ENCODE data around the gene SLC24A4. TPM values are rescaled to one million over a fixed set of nuclear protein-coding genes. Genes with fewer than 3 reads are reported as not detected.

Gene SLC24A4
- total RNA-seq, 2 donors from 2014 or later, result 0.11 to 0.17 TPM

DNA sequence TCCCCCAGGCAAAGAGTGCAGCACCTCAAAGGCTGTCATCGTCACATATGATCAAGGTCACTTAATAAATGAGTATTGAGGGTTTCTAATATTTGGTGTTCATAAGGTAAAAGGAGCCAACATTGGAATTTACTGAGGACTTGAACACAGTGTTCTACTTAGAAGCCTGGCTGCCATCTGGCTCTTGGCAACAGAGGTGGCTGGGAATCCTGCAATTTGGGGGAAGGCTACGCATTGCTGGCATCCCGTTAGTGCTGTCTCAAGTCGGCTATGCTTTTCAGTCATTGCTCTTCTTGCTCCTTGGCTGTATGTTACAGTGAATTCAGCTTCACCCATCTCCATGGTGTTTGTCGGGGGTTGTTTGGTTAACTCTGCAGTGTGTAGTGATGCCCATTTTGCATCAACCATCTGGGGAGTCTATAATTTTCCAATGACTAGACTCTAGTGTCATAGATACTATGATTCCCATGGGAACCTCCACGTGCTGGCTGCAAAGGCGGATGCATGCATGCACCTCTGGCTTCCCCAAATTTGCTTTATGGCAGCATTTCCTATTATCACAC is 12.9 kb upstream of the SLC24A4 start:
- H3K9ac ChIP-seq (ENCODE audit: low read depth in 2 of 2, low read length in 2 of 2), result no peak overlapping the region
- intact Hi-C loops (cut with DNase I), result no loop called here
- no peaks in the 10 kb centered on the region for H3K27me3 ChIP-seq
- no peak overlapping the region for H3K27ac ChIP-seq
- no peak overlapping the region for H3K4me3 ChIP-seq
- no peaks in the 10 kb centered on the region for H3K36me3 ChIP-seq
- H3K4me1 ChIP-seq, result no peaks in the 10 kb centered on the region
- no peaks in the 10 kb centered on the region for H3K9me3 ChIP-seq
- no peak for DNase-seq
- TF ChIP-seq, protein P1, sequence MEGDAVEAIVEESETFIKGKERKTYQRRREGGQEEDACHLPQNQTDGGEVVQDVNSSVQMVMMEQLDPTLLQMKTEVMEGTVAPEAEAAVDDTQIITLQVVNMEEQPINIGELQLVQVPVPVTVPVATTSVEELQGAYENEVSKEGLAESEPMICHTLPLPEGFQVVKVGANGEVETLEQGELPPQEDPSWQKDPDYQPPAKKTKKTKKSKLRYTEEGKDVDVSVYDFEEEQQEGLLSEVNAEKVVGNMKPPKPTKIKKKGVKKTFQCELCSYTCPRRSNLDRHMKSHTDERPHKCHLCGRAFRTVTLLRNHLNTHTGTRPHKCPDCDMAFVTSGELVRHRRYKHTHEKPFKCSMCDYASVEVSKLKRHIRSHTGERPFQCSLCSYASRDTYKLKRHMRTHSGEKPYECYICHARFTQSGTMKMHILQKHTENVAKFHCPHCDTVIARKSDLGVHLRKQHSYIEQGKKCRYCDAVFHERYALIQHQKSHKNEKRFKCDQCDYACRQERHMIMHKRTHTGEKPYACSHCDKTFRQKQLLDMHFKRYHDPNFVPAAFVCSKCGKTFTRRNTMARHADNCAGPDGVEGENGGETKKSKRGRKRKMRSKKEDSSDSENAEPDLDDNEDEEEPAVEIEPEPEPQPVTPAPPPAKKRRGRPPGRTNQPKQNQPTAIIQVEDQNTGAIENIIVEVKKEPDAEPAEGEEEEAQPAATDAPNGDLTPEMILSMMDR (IDR thresholded peaks at IDR 0.05), result no peak

DNA sequence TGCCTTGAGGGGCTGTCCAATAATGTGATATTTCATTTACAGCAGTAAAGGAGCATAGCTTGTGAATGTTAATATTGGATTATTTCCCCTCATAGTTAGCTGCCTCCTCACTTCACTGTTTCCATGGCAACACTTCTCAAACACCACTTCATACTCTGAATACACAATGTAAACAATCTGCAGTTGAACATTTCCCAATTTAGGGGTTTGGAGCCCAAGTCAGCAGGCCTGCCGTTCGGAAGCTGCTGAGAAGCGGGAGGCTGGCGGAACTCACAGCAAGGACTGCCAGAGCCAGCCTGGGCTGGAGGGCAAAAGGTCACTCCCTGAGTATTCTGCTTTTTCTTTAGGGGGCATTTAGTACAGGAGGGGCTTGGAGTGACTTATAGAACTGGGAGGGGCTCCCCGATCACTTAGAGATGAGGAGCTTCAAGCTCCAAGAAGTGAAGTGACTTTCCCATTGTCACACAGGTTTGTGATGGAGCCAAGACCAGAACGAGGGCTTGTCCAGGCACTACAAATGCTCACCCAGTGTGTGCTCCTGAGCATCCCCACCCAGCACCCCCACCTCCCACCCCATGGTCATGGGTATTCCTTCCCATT is 12.1 kb upstream of the SLC24A4 start:
- no peak overlapping the region for H3K4me3 ChIP-seq
- no peaks in the 10 kb centered on the region for H3K9me3 ChIP-seq
- no peak overlapping the region for H3K27ac ChIP-seq
- DNase-seq, result no peak
- TF ChIP-seq, protein P1 (IDR thresholded peaks at IDR 0.05), result no peak
- no peaks in the 10 kb centered on the region for H3K36me3 ChIP-seq
- no peak overlapping the region for H3K9ac ChIP-seq (ENCODE audit: low read depth in 2 of 2, low read length in 2 of 2)
- no peaks in the 10 kb centered on the region for H3K4me1 ChIP-seq
- no peaks in the 10 kb centered on the region for H3K27me3 ChIP-seq
- intact Hi-C loops (cut with DNase I), result no loop called here

GRCh38 chr14:92314182-92314581 is 8.8 kb upstream of the SLC24A4 start:
- TF ChIP-seq, protein P1 (IDR thresholded peaks at IDR 0.05), result no peak
- intact Hi-C loops (cut with DNase I), result no loop called here
- Histone ChIP-seq H3K4me3 (no peak overlapping the region), H3K27me3 (no peaks in the 10 kb centered on the region), H3K36me3 (no peaks in the 10 kb centered on the region), H3K9me3 (no peaks in the 10 kb centered on the region), H3K4me1 (no peaks in the 10 kb centered on the region), H3K9ac (ENCODE audit: low read depth in 2 of 2, low read length in 2 of 2) (no peak overlapping the region), H3K27ac (no peak overlapping the region)
- DNase-seq, result no peak

- Histone ChIP-seq H3K9ac (ENCODE audit: low read depth in 2 of 2, low read length in 2 of 2) (no peak overlapping the region), H3K4me3 (no peak overlapping the region), H3K27ac (no peak overlapping the region), H3K4me1 (no peaks in the 10 kb centered on the region), H3K36me3 (no peaks in the 10 kb centered on the region), H3K27me3 (no peaks in the 10 kb centered on the region), H3K9me3 (no peaks in the 10 kb centered on the region)
- TF ChIP-seq, protein P1 (IDR thresholded peaks at IDR 0.05), result no peak
- intact Hi-C loops (cut with DNase I), result no loop called here
- no peak for DNase-seq
These were observed 7.7 kb upstream of the SLC24A4 start for GRCh38 chr14:92315050-92315805.

GRCh38 chr14:92316176-92316575 is 6.8 kb upstream of the SLC24A4 start:
- Histone ChIP-seq H3K4me3 (no peak overlapping the region), H3K27me3 (no peaks in the 10 kb centered on the region), H3K4me1 (no peaks in the 10 kb centered on the region), H3K9ac (ENCODE audit: low read depth in 2 of 2, low read length in 2 of 2) (no peak overlapping the region), H3K9me3 (no peaks in the 10 kb centered on the region), H3K36me3 (no peaks in the 10 kb centered on the region), H3K27ac (no peak overlapping the region)
- no peak for DNase-seq
- TF ChIP-seq, protein P1 (IDR thresholded peaks at IDR 0.05), result no peak
- intact Hi-C loops (cut with DNase I), result no loop called here

Measured in colonic mucosa (tissue), 4 donors.